Fibroblast of mammary gland (primary cell): ENCODE measurements around the gene ETV6.

Experiments used
- DNase-seq: peaks from one replicate; pipeline ENCODE4 v3.0.0-alpha.2; 2010; ENCODE audit warnings: low read depth
- H3K4me3 ChIP-seq: 2 replicates; pipeline ENCODE4 v1.5.1; 2011; ENCODE audit warnings: low read depth, mild to moderate bottlenecking, low read length, moderate library complexity; ENCODE audit not compliant: control insufficient read depth
- TF ChIP-seq, protein P1 (sequence below): conservative IDR thresholded peaks from 2 replicates; pipeline ENCODE4 v1.5.1; 2011; ENCODE audit warnings: low read depth, low read length, inconsistent platforms; ENCODE audit not compliant: control insufficient read depth, insufficient read depth

ETV6 gene

DNA sequence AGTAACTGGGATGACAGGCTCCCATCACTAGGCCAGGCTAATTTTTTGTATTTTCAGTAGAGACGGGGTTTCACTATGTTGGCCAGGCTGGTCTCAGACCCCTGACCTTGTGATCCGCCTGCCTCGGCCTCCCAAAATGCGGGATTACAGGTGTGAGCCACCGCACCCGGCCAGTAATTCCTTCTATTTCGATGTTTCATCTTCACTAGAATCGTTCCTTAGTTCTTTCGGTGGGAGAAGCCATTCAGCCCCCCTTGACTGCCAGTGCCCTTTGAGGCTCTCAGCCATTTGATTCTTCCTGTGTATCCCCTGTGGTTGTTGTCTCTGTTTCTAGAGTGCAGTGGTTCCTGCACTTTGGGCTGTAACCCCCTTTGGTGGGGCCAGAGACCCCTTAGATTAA lies 174.1 kb downstream of the ETV6 start:
- TF ChIP-seq, protein P1, sequence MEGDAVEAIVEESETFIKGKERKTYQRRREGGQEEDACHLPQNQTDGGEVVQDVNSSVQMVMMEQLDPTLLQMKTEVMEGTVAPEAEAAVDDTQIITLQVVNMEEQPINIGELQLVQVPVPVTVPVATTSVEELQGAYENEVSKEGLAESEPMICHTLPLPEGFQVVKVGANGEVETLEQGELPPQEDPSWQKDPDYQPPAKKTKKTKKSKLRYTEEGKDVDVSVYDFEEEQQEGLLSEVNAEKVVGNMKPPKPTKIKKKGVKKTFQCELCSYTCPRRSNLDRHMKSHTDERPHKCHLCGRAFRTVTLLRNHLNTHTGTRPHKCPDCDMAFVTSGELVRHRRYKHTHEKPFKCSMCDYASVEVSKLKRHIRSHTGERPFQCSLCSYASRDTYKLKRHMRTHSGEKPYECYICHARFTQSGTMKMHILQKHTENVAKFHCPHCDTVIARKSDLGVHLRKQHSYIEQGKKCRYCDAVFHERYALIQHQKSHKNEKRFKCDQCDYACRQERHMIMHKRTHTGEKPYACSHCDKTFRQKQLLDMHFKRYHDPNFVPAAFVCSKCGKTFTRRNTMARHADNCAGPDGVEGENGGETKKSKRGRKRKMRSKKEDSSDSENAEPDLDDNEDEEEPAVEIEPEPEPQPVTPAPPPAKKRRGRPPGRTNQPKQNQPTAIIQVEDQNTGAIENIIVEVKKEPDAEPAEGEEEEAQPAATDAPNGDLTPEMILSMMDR = no peak
- no peak for DNase-seq
- H3K4me3 ChIP-seq = no peak overlapping the region

DNA sequence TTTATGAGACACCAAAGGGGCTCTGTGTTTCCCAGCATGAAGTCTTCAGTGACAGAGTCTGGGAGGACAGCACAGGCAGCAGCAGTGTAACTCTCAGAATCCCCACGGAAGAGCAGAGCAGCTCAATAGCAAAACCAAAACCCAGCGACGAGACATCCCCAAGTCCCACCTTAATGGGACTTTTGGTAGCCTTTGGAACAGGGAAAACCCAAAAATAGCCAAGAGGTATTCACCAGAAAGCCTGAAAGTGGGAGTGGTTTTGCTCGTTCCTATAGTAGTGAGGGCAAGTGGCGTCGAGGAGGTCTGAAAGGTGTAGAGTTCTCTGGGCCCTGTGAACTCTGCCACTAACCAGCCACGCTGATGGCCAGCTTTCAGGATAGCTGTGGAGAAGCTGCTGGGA lies 174.6 kb downstream of the ETV6 start:
- H3K4me3 ChIP-seq = no peak overlapping the region
- TF ChIP-seq, protein P1 = no peak

DNA sequence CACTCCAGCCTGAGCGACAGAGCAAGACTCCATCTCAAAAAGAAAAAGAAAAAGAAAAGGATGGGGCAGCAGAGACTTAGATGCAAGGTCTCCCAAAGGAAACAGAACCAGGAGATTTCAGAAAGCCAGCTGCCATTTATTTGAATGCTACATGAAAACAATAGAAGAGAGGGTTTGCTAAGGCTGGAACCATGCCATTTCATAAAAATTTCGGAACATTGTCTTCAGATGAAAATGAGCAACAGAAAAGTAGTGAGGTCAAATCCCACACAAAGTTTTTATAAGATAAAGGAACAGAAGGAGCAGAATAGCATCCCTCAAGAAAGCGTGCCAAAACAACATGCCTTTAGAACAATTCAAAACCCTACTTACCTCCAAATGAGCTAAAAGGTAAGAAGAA lies 175.3 kb downstream of the ETV6 start:
- DNase-seq = no peak
- TF ChIP-seq, protein P1 = no peak
- no peak overlapping the region for H3K4me3 ChIP-seq

More for the DNA sequence above, 174.6 kb downstream of the ETV6 start:
- no peak for DNase-seq

DNA sequence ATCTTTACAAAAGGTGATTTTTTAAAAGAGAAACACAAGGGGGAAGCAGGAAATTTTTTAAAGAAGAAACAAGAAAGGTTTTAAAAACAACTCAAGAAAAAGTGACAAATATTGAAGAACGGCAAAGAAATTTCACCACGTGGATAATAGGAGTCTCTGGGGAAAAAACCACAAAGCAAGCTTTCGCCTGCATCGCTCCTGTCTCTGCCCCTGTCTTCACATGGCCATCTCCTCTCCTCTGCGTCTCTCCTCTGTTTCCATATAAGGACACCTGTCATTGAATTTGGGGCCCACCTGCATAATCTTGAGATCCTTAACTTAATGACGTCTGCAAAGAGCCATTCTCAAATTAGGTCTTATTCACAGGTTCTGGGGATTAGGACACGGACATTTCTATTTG lies 175.8 kb downstream of the ETV6 start:
- TF ChIP-seq, protein P1 = no peak
- DNase-seq = no peak
- no peak overlapping the region for H3K4me3 ChIP-seq

DNA sequence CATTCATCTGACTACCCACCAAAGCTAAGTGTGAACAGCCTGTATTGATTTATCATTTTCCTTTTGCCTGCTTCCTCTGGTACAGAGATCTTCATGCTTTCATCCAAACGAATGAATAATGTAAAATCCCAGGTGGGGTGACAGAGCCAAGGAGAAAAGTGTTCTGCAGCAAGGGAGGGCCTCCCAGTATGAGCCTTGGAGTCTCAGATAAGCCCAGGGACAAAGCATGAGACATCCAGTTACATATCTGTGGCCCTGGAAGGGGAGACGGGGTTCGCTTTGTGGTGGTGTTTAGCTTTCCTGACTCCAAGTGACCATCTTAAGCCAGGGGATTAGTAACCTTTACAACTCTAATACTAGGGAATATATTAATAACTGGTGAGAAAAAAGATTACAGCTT lies 177.1 kb downstream of the ETV6 start:
- TF ChIP-seq, protein P1 = no peak
- DNase-seq = no peak
- H3K4me3 ChIP-seq = no peak overlapping the region

DNA sequence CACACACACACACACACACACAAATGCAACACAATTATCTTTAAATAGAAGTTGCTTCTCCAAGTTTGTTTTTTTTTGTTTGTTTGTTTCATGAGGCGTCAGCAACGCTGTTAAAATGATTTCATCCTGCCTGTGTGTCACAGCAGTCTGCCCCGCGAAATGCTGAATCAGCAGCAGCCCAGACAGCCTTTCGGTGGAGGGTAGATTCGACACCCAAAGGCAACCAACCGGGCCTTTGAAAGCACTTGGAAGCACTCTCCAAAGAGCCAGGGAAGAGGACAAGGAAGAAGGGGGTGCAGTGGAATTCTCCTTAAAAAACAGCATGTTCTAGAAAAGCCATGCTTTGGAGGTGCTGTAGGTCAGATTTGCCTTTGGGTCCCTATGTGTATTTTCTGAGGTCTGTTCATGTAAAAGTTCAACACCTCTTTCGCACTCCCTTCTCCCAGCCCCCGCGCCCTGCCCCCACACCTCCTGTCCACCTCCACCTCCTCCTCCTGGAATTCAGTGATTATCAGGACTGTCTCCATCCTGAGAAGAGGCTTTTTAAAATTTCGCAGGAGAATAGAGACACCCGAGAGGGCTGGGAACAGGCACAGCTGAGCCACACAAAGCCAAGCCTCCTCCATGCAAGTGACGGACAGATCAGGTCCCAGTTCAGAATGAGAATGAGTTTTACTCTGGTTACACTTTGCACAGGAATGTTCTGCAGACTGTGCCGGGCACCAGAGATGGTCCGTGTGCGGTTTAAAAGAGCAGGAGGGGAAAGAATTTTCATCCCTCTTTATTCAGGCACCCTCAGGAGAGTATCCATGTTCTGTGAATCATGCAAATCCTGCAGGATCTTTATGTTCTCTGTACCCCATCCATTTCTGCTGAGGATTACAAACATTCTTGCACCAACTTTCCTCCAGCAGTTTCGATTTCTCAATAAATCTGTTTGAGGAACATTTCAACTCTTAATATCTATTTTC lies 177.9 kb downstream of the ETV6 start:
- TF ChIP-seq, protein P1 = no peak
- no peak overlapping the region for H3K4me3 ChIP-seq
- DNase-seq = peak; percentile 34
